Mesenchymal stem cell (in vitro differentiated cells and primary cell): ENCODE data around the gene KIRREL3.

Source experiments
- DNase-seq: peaks from one replicate; pipeline ENCODE4 v3.0.0-alpha.2; 2013
- H2AFZ ChIP-seq: one replicate; pipeline ENCODE4 v1.6.1; 2013; ENCODE audit warnings: low read depth, mild to moderate bottlenecking, control low read depth, inconsistent platforms, low read length, moderate library complexity
- H2AK5ac ChIP-seq: 2 replicates; pipeline ENCODE4 v1.6.1; 2013; ENCODE audit warnings: low read length, moderate library complexity, mild to moderate bottlenecking, inconsistent platforms; ENCODE audit not compliant: severe bottlenecking
- H2BK120ac ChIP-seq: one replicate; pipeline ENCODE4 v1.6.1; 2013; ENCODE audit warnings: low read depth, mild to moderate bottlenecking, inconsistent platforms, low read length, moderate library complexity
- H2BK12ac ChIP-seq, 2 experiments: one replicate each; pipeline ENCODE4 v1.6.1; 2013; ENCODE audit warnings: inconsistent platforms in 2 of 2, low read length in 2 of 2, mild to moderate bottlenecking in 2 of 2, moderate library complexity in 2 of 2, control low read depth in 1 of 2
- H2BK15ac ChIP-seq: one replicate; pipeline ENCODE4 v1.6.1; 2013; ENCODE audit warnings: mild to moderate bottlenecking, low read depth, inconsistent platforms; ENCODE audit not compliant: poor library complexity, severe bottlenecking
- H2BK5ac ChIP-seq: 2 replicates; pipeline ENCODE4 v1.6.1; 2013; ENCODE audit warnings: low read depth, mild to moderate bottlenecking, low read length, control low read depth, inconsistent platforms; ENCODE audit not compliant: poor library complexity, severe bottlenecking
- H3K14ac ChIP-seq, 2 experiments: one replicate each; pipeline ENCODE4 v1.6.1; 2013; ENCODE audit warnings: inconsistent platforms in 2 of 2, low read length in 2 of 2, control low read depth in 1 of 2, mild to moderate bottlenecking in 1 of 2, moderate library complexity in 1 of 2
- H3K18ac ChIP-seq, 2 experiments: one replicate each; pipeline ENCODE4 v1.6.1; 2013; ENCODE audit warnings: inconsistent platforms in 2 of 2, low read length in 2 of 2, control low read depth in 1 of 2, low read depth in 1 of 2, mild to moderate bottlenecking in 1 of 2
- H3K23ac ChIP-seq, 2 experiments: one replicate each; pipeline ENCODE4 v1.6.1; 2013; ENCODE audit warnings: inconsistent platforms in 2 of 2, low read length in 2 of 2, mild to moderate bottlenecking in 2 of 2, moderate library complexity in 2 of 2, control low read depth in 1 of 2
- H3K27ac ChIP-seq: 2 replicates; pipeline ENCODE4 v1.5.1; 2013; ENCODE audit warnings: mild to moderate bottlenecking, moderate library complexity, low read length, control low read depth, inconsistent platforms; ENCODE audit not compliant: poor library complexity, severe bottlenecking
- H3K27me3 ChIP-seq, 2 experiments: 2 replicates each; pipeline versions ENCODE4 v1.6.1 to v1.7.0; 2013; ENCODE audit warnings: low read length in 2 of 2, mild to moderate bottlenecking in 2 of 2, moderate library complexity in 2 of 2, control low read depth in 1 of 2, inconsistent platforms in 1 of 2; ENCODE audit not compliant: control insufficient read depth in 1 of 2, insufficient read depth in 1 of 2
- H3K36me3 ChIP-seq, 2 experiments: 2 replicates each; pipeline versions ENCODE4 v1.6.1 to v1.7.0; 2013; ENCODE audit warnings: low read length in 2 of 2, control low read depth in 1 of 2, inconsistent platforms in 1 of 2, low read depth in 1 of 2, mild to moderate bottlenecking in 1 of 2; ENCODE audit not compliant: insufficient read depth in 2 of 2, control insufficient read depth in 1 of 2
- H3K4ac ChIP-seq, 2 experiments: one replicate each; pipeline ENCODE4 v1.6.1; 2013; ENCODE audit warnings: inconsistent platforms in 2 of 2, low read length in 2 of 2, mild to moderate bottlenecking in 2 of 2, moderate library complexity in 2 of 2, control low read depth in 1 of 2, low read depth in 1 of 2
- H3K4me1 ChIP-seq: 2 replicates; pipeline ENCODE4 v1.6.1; 2013; ENCODE audit warnings: low read depth, low read length, control low read depth; ENCODE audit not compliant: control insufficient read depth, insufficient read depth
- H3K4me2 ChIP-seq: 2 replicates; pipeline ENCODE4 v1.6.1; 2013; ENCODE audit warnings: low read length, mild to moderate bottlenecking, inconsistent platforms; ENCODE audit not compliant: poor library complexity, severe bottlenecking
- H3K4me3 ChIP-seq, 2 experiments: 2 replicates each; pipeline versions ENCODE4 v1.5.1 to v1.7.0; 2013; ENCODE audit warnings: low read length in 2 of 2, mild to moderate bottlenecking in 2 of 2, control low read depth in 1 of 2, low read depth in 1 of 2; ENCODE audit not compliant: insufficient read depth in 1 of 2
- H3K79me1 ChIP-seq: replicated peaks from 2 replicates; pipeline ENCODE4 v1.6.1; 2013; ENCODE audit warnings: mild to moderate bottlenecking, control low read depth, low read length, inconsistent platforms; ENCODE audit not compliant: poor library complexity, severe bottlenecking
- H3K9ac ChIP-seq: 2 replicates; pipeline ENCODE4 v1.7.0; 2013; ENCODE audit warnings: mild to moderate bottlenecking, low read length, moderate library complexity
- H3K9me3 ChIP-seq: 2 replicates; pipeline ENCODE4 v1.7.0; 2013; ENCODE audit warnings: mild to moderate bottlenecking, low read length; ENCODE audit not compliant: control insufficient read depth
- H4K8ac ChIP-seq: one replicate; pipeline ENCODE4 v1.6.1; 2013; ENCODE audit warnings: inconsistent platforms, mild to moderate bottlenecking, low read length, moderate library complexity
- H4K91ac ChIP-seq: one replicate; pipeline ENCODE4 v1.6.1; 2013; ENCODE audit warnings: mild to moderate bottlenecking, low read length, inconsistent platforms
- WGBS: methylation state at CpG from one replicate; pipeline ENCODE4 v1.1.7; 2013; ENCODE audit warnings: mixed read lengths; 5-methylcytosine and 5-hydroxymethylcytosine counted together

Gene KIRREL3

DNA sequence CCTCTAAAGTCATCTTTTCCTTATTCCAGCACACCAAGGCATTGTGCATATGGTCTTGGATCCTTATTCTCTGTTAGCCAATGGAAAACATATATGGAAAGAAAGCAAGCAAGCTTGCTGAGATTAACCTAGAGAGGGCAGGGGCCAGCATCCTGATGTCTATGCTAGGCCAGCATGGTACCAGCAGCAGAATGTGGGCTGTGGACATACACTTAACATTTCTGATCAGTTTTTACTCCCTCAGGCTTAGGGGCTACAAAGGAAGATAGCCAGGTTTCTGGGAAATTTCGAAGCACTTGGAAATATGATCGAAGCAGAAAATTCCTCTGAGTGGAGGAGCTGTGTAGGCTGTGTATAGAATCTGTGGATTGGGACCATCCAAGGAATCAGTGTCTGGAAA lies 578.1 kb downstream of the KIRREL3 start:
- no peak overlapping the region for H3K4me3 ChIP-seq
- H3K23ac ChIP-seq = no peak overlapping the region
- no peaks in the 10 kb centered on the region for H3K9me3 ChIP-seq
- H2BK12ac ChIP-seq = no peak overlapping the region
- H2BK5ac ChIP-seq = no peak overlapping the region
- 93% methylated on average over 2 of the region's 2 CpGs for WGBS
- H3K14ac ChIP-seq = no peak overlapping the region
- H2AK5ac ChIP-seq = no peak overlapping the region
- H3K4ac ChIP-seq = no peak overlapping the region
- H2BK120ac ChIP-seq = no peak overlapping the region
- no peaks in the 10 kb centered on the region for H3K27me3 ChIP-seq
- no peak overlapping the region for H3K27ac ChIP-seq
- H3K79me1 ChIP-seq = no peaks in the 10 kb centered on the region
- H3K9ac ChIP-seq = no peak overlapping the region
- no peak overlapping the region for H3K4me2 ChIP-seq
- no peak overlapping the region for H3K18ac ChIP-seq
- H3K4me1 ChIP-seq = peaks cover 8% of the 10 kb centered on the region
- no peak for DNase-seq
- no peak overlapping the region for H2BK15ac ChIP-seq
- H3K36me3 ChIP-seq = peaks cover 0 to 18% of the 10 kb centered on the region in 2 experiments
- no peak overlapping the region for H2AFZ ChIP-seq
- H4K91ac ChIP-seq = no peak overlapping the region
- H4K8ac ChIP-seq = no peak overlapping the region

- no peak overlapping the region for H3K9ac ChIP-seq
- H3K9me3 ChIP-seq = no peaks in the 10 kb centered on the region
- H2BK5ac ChIP-seq = no peak overlapping the region
- no peaks in the 10 kb centered on the region for H3K4me1 ChIP-seq
- DNase-seq = no peak
- H3K4ac ChIP-seq = no peak overlapping the region
- H2BK120ac ChIP-seq = no peak overlapping the region
- no peak overlapping the region for H3K4me3 ChIP-seq
- no peak overlapping the region for H3K18ac ChIP-seq
- no peak overlapping the region for H2BK12ac ChIP-seq
- H3K4me2 ChIP-seq = no peak overlapping the region
- no peak overlapping the region for H3K14ac ChIP-seq
- no peak overlapping the region for H2AFZ ChIP-seq
- H3K27ac ChIP-seq = no peak overlapping the region
- H3K23ac ChIP-seq = no peak overlapping the region
- no peak overlapping the region for H4K8ac ChIP-seq
- H3K27me3 ChIP-seq = no peaks in the 10 kb centered on the region
- peak overlapping the region; percentile 54 for H4K91ac ChIP-seq
- peaks cover 0 to 24% of the 10 kb centered on the region in 2 experiments for H3K36me3 ChIP-seq
- H3K79me1 ChIP-seq = no peaks in the 10 kb centered on the region
- no peak overlapping the region for H2AK5ac ChIP-seq
- no peak overlapping the region for H2BK15ac ChIP-seq
- 98% methylated on average over 13 of the region's 13 CpGs for WGBS
These were observed 579.3 kb downstream of the KIRREL3 start for GRCh38 chr11:126421271-126421671.

- H3K9ac ChIP-seq = no peak overlapping the region
These were observed 579.8 kb downstream of the KIRREL3 start for GRCh38 chr11:126420698-126421256.

DNA sequence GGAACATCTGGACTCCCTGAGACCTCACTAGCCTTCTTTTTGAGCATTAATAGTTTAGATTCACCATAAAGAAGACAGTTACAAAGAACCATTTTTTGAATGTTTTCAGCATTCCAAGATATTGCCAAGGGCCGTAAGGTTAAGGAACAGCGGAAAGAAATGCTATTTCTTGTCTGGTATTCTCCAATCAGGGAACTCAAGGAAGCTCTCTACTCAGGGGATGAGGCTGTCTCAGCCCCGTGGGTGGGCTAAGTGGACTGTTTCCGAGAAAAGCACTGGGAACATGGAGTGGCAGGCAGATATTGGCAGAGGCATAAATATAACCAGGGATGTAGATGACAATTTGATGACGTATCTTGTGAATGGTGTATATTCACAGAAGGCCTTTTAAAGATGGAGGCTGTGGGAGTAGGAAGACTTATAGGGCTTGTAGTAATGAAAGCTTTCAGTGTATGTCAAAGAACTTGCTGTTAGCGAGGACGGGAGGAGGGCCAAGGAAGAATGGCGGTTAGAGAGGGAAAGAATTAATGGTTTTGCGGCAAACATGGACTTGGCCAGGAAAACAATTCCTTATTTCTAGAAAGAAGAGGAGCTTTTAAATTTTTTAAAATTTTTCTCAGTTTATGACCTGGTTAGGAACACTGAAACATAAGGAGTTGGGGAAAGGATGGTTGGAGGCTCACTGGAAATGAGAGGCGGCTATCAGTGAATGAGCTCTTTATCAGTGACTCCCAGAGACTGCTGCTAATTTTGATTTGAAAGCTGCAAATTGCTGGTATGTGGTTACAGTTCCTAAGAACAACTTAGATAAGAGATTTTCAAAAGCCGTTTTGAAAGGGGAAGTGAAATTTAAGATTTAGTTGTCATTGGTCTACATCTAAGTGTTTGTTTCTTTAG lies 580.5 kb downstream of the KIRREL3 start:
- H2AK5ac ChIP-seq = no peak overlapping the region
- no peaks in the 10 kb centered on the region for H3K79me1 ChIP-seq
- H2BK5ac ChIP-seq = no peak overlapping the region
- no peaks in the 10 kb centered on the region for H3K9me3 ChIP-seq
- WGBS = 82% methylated on average over 11 of the region's 11 CpGs
- H3K4ac ChIP-seq = no peak overlapping the region
- no peaks in the 10 kb centered on the region for H3K27me3 ChIP-seq
- no peak overlapping the region for H3K18ac ChIP-seq
- H3K9ac ChIP-seq = no peak overlapping the region
- H2AFZ ChIP-seq = no peak overlapping the region
- no peak overlapping the region for H3K4me3 ChIP-seq
- H3K14ac ChIP-seq = no peak overlapping the region
- H3K4me1 ChIP-seq = no peaks in the 10 kb centered on the region
- no peak overlapping the region for H2BK15ac ChIP-seq
- H3K4me2 ChIP-seq = no peak overlapping the region
- DNase-seq = peak; percentile 36
- H2BK120ac ChIP-seq = no peak overlapping the region
- H4K91ac ChIP-seq = no peak overlapping the region
- H3K23ac ChIP-seq = no peak overlapping the region
- no peak overlapping the region for H3K27ac ChIP-seq
- H4K8ac ChIP-seq = no peak overlapping the region
- H2BK12ac ChIP-seq = no peak overlapping the region
- H3K36me3 ChIP-seq = peaks cover 0 to 36% of the 10 kb centered on the region in 2 experiments

More at GRCh38 chr11:126420698-126421256, 579.8 kb downstream of the KIRREL3 start:
- no peak overlapping the region for H3K23ac ChIP-seq
- H3K4me1 ChIP-seq = no peaks in the 10 kb centered on the region
- 98% methylated on average over 3 of the region's 6 CpGs for WGBS
- peaks cover 0 to 29% of the 10 kb centered on the region in 2 experiments for H3K36me3 ChIP-seq
- H2AK5ac ChIP-seq = no peak overlapping the region
- H2BK120ac ChIP-seq = no peak overlapping the region
- DNase-seq = no peak
- H3K14ac ChIP-seq = no peak overlapping the region
- H2AFZ ChIP-seq = no peak overlapping the region
- H3K4me2 ChIP-seq = no peak overlapping the region
- no peak overlapping the region for H2BK15ac ChIP-seq
- H3K27ac ChIP-seq = no peak overlapping the region
- H3K18ac ChIP-seq = no peak overlapping the region
- H3K4ac ChIP-seq = no peak overlapping the region
- no peak overlapping the region for H4K91ac ChIP-seq
- H3K79me1 ChIP-seq = no peaks in the 10 kb centered on the region
- no peak overlapping the region for H4K8ac ChIP-seq
- no peak overlapping the region for H3K4me3 ChIP-seq
- no peaks in the 10 kb centered on the region for H3K27me3 ChIP-seq
- H2BK5ac ChIP-seq = no peak overlapping the region
- no peak overlapping the region for H2BK12ac ChIP-seq
- H3K9me3 ChIP-seq = no peaks in the 10 kb centered on the region
